Keratinocyte (primary cell): ENCODE results near the gene SMPD3.

Experiments used
- CTCF ChIP-seq, 3 experiments: IDR thresholded peaks in 1 of 3; conservative IDR thresholded peaks in 1 of 3; optimal IDR thresholded peaks in 1 of 3; 2 replicates in 2 of 3; 3 replicates in 1 of 3; pipeline versions ENCODE3 to v1.5.1; 2011; ENCODE audit warnings: low read length in 3 of 3, mild to moderate bottlenecking in 3 of 3, moderate library complexity in 2 of 3, control low read depth in 1 of 3, inconsistent platforms in 1 of 3; ENCODE audit not compliant: insufficient read depth in 2 of 3; ENCODE audit errors: extremely low read depth in 1 of 3
- EZH2 ChIP-seq: IDR thresholded peaks from one replicate; pipeline ENCODE4 v1.6.1; 2012; ENCODE audit warnings: inconsistent platforms, mild to moderate bottlenecking, low read length, moderate library complexity

GRCh38 chr16:68371706-68372380 is 76.5 kb downstream of the SMPD3 start:
- TF ChIP-seq CTCF (optimal IDR thresholded peaks at IDR 0.05 in 1 of 3, IDR thresholded peaks at IDR 0.05 in 1 of 3, conservative IDR thresholded peaks at IDR 0.05 in 1 of 3; ENCODE audit: extremely low read depth in 1 of 3, insufficient read depth in 2 of 3, low read length in 3 of 3) (no peak), EZH2 (no peak)
